Suprapubic skin (tissue), 4 donors: ENCODE measurements around the gene MEIOB. TPM values are rescaled to one million over a fixed set of nuclear protein-coding genes. Genes with fewer than 3 reads are reported as not detected.

Experiments used
- DNase-seq, 2 donors: peaks; one replicate each; pipeline ENCODE4 v3.0.0-alpha.2; 2019; ENCODE audit warnings: low spot score in 2 of 2
- H3K27ac ChIP-seq: fragments of 200-600 bp; sonication (generic); one replicate; pipeline ENCODE4 v1.5.1; 2019
- H3K27me3 ChIP-seq: fragments of 200-600 bp; sonication (generic); one replicate; pipeline ENCODE4 v1.5.1; 2019
- H3K36me3 ChIP-seq: fragments of 200-600 bp; sonication (generic); one replicate; pipeline ENCODE4 v1.5.1; 2019
- H3K4me1 ChIP-seq: fragments of 200-600 bp; sonication (generic); one replicate; pipeline ENCODE4 v1.5.1; 2019
- H3K4me3 ChIP-seq: fragments of 200-600 bp; sonication (generic); one replicate; pipeline ENCODE4 v1.5.1; 2019; ENCODE audit warnings: mild to moderate bottlenecking
- H3K9me3 ChIP-seq: fragments of 200-600 bp; sonication (generic); one replicate; pipeline ENCODE4 v1.5.1; 2019
- CTCF ChIP-seq, 2 donors: fragments of 200-600 bp in 1 of 2; fragments of 450-650 bp in 1 of 2; sonication (generic) in 1 of 2; IDR thresholded peaks; one replicate each; pipeline ENCODE4 v1.5.1; 2016 to 2019; ENCODE audit warnings: antibody characterized with exemption in 2 of 2, mild to moderate bottlenecking in 1 of 2, moderate library complexity in 1 of 2
- EP300 ChIP-seq: sonication (generic); formaldehyde crosslinking; IDR thresholded peaks from one replicate; pipeline ENCODE4 v1.6.1; 2017; ENCODE audit warnings: antibody characterized with exemption
- POLR2A ChIP-seq, 2 donors: fragments of 450-650 bp; IDR thresholded peaks; one replicate each; pipeline ENCODE4 v1.6.1; 2017; ENCODE audit warnings: antibody characterized with exemption in 2 of 2, mild to moderate bottlenecking in 2 of 2, moderate library complexity in 2 of 2
- POLR2AphosphoS5 ChIP-seq, 3 donors: sonication (generic); formaldehyde crosslinking; IDR thresholded peaks; one replicate each; pipeline ENCODE4 v1.6.1; 2017; ENCODE audit warnings: antibody characterized with exemption in 3 of 3
- WGBS: methylation state at CpG from one replicate; pipeline ENCODE4 v1.1.5; 2018; 5-methylcytosine and 5-hydroxymethylcytosine counted together
- total RNA-seq, 4 donors: library from RNA; depleted of rRNA; stranded (reverse); fragments of >200 nt; gene quantifications; one replicate each; pipeline ENCODE4 v1.1.0, GENCODE V29; 2016

The MEIOB gene
- total RNA-seq, 4 donors from 2014 or later: 0.29 to 0.68 TPM; not detected in 2

GRCh38 chr16:1810536-1810935, 61.4 kb downstream of the MEIOB start:
- Histone ChIP-seq H3K36me3 (peaks cover 49% of the 10 kb centered on the region), H3K4me1 (peaks cover 6% of the 10 kb centered on the region), H3K27ac (no peak overlapping the region), H3K9me3 (no peaks in the 10 kb centered on the region), H3K27me3 (no peaks in the 10 kb centered on the region), H3K4me3 (no peak overlapping the region)
- no peak for DNase-seq
- no peak for TF ChIP-seq EP300
- TF ChIP-seq POLR2A (IDR thresholded peaks at IDR 0.05): no peak
- TF ChIP-seq CTCF (IDR thresholded peaks at IDR 0.05): no peak
- no peak for TF ChIP-seq POLR2AphosphoS5 (IDR thresholded peaks at IDR 0.05)
- 94% methylated on average over 12 of the region's 16 CpGs for WGBS

GRCh38 chr16:1810106-1810505, 61.9 kb downstream of the MEIOB start:
- H3K27me3 ChIP-seq: no peaks in the 10 kb centered on the region
- H3K9me3 ChIP-seq: no peaks in the 10 kb centered on the region
- no peak for DNase-seq
- 95% methylated on average over 16 of the region's 16 CpGs for WGBS
- TF ChIP-seq EP300: no peak
- no peak for TF ChIP-seq CTCF (IDR thresholded peaks at IDR 0.05)
- no peak for TF ChIP-seq POLR2A (IDR thresholded peaks at IDR 0.05)
- no peak for TF ChIP-seq POLR2AphosphoS5 (IDR thresholded peaks at IDR 0.05)
- H3K36me3 ChIP-seq: peaks cover 48% of the 10 kb centered on the region
- peaks cover 6% of the 10 kb centered on the region for H3K4me1 ChIP-seq
- no peak overlapping the region for H3K4me3 ChIP-seq
- no peak overlapping the region for H3K27ac ChIP-seq

- no peaks in the 10 kb centered on the region for H3K9me3 ChIP-seq
- TF ChIP-seq EP300 (no peak), POLR2A (IDR thresholded peaks at IDR 0.05) (no peak), CTCF (IDR thresholded peaks at IDR 0.05) (no peak), POLR2AphosphoS5 (IDR thresholded peaks at IDR 0.05) (no peak)
- WGBS: 94% methylated on average over 6 of the region's 28 CpGs
- H3K4me3 ChIP-seq: no peak overlapping the region
- H3K27ac ChIP-seq: no peak overlapping the region
- H3K4me1 ChIP-seq: peaks cover 6% of the 10 kb centered on the region
- no peaks in the 10 kb centered on the region for H3K27me3 ChIP-seq
- no peak for DNase-seq
- H3K36me3 ChIP-seq: peaks cover 46% of the 10 kb centered on the region
Observed at GRCh38 chr16:1809281-1809801, 62.6 kb downstream of the MEIOB start.

- no peak overlapping the region for H3K27ac ChIP-seq
- peaks cover 6% of the 10 kb centered on the region for H3K4me1 ChIP-seq
- peaks cover 43% of the 10 kb centered on the region for H3K36me3 ChIP-seq
- TF ChIP-seq POLR2A (IDR thresholded peaks at IDR 0.05) (no peak), CTCF (IDR thresholded peaks at IDR 0.05) (no peak), POLR2AphosphoS5 (IDR thresholded peaks at IDR 0.05) (no peak), EP300 (no peak)
- H3K27me3 ChIP-seq: no peaks in the 10 kb centered on the region
- no peaks in the 10 kb centered on the region for H3K9me3 ChIP-seq
- DNase-seq: no peak
- WGBS: 79% methylated on average over 18 of the region's 18 CpGs
- H3K4me3 ChIP-seq: no peak overlapping the region
Observed at GRCh38 chr16:1808691-1809090, 63.3 kb downstream of the MEIOB start.

GRCh38 chr16:1807626-1808025, 64.3 kb downstream of the MEIOB start:
- TF ChIP-seq POLR2A (IDR thresholded peaks at IDR 0.05) (no peak), CTCF (IDR thresholded peaks at IDR 0.05) (no peak), EP300 (no peak), POLR2AphosphoS5 (IDR thresholded peaks at IDR 0.05) (no peak)
- H3K9me3 ChIP-seq: no peaks in the 10 kb centered on the region
- no peak for DNase-seq
- no peaks in the 10 kb centered on the region for H3K27me3 ChIP-seq
- WGBS: 88% methylated on average over 9 of the region's 10 CpGs
- H3K4me1 ChIP-seq: peaks cover 2% of the 10 kb centered on the region
- H3K27ac ChIP-seq: no peak overlapping the region
- no peak overlapping the region for H3K4me3 ChIP-seq
- peaks cover 41% of the 10 kb centered on the region for H3K36me3 ChIP-seq
